Inflammatory macrophage treated with lipopolysaccharide for 1 hour (primary cell): ENCODE results near the gene SOAT1.
"Not testable (repeated sequence)": the region's sequence is repeated elsewhere in the genome, so short reads cannot be mapped to it uniquely, and the experiment has no call there.

Experiments
- DNase-seq, 2 donors: peaks; one replicate each; pipeline ENCODE4 v3.0.0-alpha.2; 2020 to 2022

Gene SOAT1

GRCh38 chr1:179293340-179294327 lies at the start of gene SOAT1:
Gene SOAT1, plus strand, starts transcription at chr1:179293797. Its CDS starts 8,888 bp downstream, at chr1:179302685.
- DNase-seq, result peak; percentile 81 to 83

- not testable (repeated sequence) for DNase-seq
Measured at GRCh38 chr1:179245426-179245825, 48.2 kb upstream of the SOAT1 start.

DNA sequence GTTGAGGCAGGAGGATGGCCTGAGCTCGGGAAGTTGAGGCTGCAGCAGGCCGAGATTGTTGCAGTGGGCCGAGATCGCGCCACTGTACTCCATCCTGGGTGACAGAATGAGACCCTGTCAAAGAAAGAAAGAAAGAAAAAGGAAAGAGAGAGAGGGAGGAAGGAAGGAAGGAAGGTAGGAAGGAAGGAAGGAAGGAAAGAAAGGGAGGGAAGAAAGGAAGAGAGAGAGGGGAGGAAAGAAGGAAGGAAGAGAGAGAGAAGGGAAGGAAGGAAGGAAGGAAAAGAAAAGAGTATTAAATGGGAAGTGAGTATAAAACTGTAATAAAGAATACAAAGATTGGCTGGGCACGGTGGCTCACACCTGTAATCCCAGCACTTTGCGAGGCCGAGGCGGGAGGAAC lies 45.7 kb upstream of the SOAT1 start:
- DNase-seq, result no peak

- peak; percentile 16 to 28 for DNase-seq
Measured at GRCh38 chr1:179251675-179252074, 41.9 kb upstream of the SOAT1 start.

- DNase-seq, result no peak
Measured at GRCh38 chr1:179252606-179253005, 41.0 kb upstream of the SOAT1 start.

GRCh38 chr1:179253286-179253972 lies 40.2 kb upstream of the SOAT1 start:
- no peak for DNase-seq

- DNase-seq, result no peak
Measured at GRCh38 chr1:179262183-179262582, 31.4 kb upstream of the SOAT1 start.

GRCh38 chr1:179263121-179263520 lies 30.5 kb upstream of the SOAT1 start:
- DNase-seq, result no peak

DNA sequence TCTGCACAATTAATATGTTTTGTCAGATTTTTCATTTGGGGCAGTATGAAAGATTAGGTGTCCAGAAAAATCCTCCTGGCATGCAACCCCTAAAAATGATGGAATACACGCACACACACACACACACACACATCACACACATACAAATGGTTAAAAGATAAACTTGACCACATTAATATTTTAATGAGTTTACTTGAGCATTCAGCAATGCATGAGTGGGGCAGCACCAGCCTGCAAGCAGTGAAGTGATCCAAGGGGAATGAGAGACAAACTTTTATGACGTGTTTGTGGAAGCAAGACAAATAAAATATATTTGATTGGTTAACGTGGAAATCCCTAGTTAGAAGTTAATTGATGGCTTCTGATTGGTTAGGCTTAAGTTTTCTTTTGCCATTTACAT lies 29.1 kb upstream of the SOAT1 start:
- no peak for DNase-seq

GRCh38 chr1:179269071-179269470 lies 24.5 kb upstream of the SOAT1 start:
- DNase-seq, result no peak

DNA sequence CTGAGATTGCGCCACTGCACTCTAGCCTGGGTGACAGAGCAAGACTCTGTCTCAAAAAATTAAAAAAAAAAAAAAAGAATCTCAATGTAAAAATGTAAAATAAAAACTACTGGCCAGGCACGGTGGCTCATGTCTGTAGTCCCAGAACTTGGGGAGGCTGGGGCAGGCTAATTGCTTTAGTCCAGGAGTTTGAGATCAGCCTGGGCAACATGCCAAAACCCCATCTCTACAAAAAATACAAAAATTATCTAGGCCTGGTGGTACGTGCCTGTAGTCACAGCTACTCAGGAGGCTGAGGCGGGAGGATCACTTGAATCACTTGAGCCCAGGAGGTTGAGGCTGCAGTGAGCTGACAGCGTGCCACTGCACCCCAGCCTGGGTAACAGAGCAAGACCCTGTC lies 19.2 kb upstream of the SOAT1 start:
- not testable (repeated sequence) for DNase-seq

- DNase-seq, result no peak
Measured at GRCh38 chr1:179278920-179279319, 14.7 kb upstream of the SOAT1 start.

DNA sequence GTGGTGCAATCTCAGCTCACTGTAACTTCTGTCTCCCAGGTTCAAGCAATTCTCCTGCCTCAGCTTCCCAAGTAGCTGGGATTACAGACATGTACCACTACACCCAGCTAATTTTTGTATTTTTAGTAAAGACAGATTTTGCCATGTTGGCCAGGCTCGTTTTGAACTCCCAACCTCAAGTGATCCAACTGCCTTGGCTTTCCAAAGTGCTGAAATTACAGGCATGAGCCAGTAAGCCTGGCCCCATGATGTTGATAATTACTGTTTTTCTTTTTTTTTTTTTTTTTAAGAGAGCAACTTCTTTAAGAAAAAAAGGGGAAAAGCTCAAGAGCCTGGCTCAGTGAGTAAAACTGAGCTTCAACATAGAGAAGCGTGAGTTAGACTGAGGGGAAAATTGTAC lies 9.6 kb upstream of the SOAT1 start:
- no peak for DNase-seq

DNA sequence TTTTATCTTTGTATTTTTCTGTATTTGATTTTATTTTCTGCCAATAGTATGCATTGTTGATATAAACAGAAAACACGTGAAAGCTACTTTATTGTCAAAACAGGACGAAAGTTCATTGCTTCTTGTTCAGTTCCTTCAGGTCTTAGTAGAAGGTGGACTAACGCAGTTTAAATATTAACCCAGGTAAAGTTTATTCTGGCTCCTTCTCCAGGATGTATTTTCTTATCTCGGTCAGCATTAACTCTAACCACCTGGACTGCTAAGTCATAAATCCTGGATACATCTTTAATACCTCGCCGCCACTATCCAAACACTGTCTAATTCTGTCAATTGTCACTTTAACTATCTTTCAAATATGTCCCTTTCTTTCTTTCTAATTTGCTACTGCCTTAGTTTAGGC lies 5.7 kb upstream of the SOAT1 start:
- DNase-seq, result no peak

GRCh38 chr1:179288977-179289376 lies 4.6 kb upstream of the SOAT1 start:
- no peak for DNase-seq

GRCh38 chr1:179295164-179295755 lies 1.7 kb downstream of the SOAT1 start:
- DNase-seq, result no peak

- DNase-seq, result no peak
Measured at GRCh38 chr1:179296356-179297104, 2.9 kb downstream of the SOAT1 start.

DNA sequence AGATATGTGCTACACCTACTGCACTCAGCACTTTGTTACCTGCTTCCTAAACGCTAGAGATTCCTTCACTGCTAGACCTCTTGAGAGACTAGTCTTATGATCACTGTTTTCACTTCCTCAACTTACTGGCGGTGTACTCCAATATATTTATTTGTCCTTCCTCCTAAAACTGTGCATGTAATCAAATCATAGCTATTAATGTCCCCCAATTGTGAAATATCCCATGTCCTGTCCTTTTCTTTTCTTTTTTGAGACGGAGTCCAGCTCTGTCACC lies 3.4 kb downstream of the SOAT1 start:
- peak; percentile 47 for DNase-seq

DNA sequence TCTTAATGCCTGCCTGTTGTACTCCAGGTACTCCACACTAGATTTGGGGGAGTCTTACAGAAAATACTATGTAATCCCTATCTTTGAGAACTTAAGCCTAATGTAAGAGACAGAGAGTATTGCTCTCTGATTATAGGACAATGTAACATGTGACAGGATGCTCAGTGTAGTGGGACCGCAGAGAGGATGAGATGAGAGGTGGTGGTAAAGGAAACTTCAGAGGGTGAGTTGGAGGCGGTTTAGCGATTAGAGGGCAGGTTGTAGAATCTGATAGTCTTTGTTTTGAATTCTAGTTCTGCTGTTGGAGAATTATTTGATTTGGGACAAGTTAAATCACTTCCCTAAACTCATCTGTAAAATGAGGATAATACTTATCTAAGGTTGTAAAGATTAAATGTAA lies 5.4 kb downstream of the SOAT1 start:
- no peak for DNase-seq

DNA sequence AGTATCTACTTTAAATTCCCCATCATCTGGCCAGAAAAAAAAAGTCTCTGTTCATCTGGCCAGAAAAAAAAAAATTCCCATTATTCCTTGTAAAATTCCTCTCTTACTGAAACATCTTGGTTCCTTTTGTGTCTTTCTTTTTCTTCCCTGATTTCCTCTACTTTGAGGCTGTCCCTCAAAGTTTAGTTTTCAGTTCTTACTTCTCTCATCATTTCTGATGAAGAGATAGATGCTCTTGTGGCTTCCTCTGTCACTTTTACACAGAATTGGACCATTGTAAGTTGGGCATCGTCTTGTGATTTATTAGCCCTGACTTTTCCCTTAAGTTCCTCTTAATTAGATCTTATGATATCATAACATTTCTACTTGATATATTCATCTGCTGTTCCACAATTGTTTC lies 6.5 kb downstream of the SOAT1 start:
- DNase-seq, result no peak

DNA sequence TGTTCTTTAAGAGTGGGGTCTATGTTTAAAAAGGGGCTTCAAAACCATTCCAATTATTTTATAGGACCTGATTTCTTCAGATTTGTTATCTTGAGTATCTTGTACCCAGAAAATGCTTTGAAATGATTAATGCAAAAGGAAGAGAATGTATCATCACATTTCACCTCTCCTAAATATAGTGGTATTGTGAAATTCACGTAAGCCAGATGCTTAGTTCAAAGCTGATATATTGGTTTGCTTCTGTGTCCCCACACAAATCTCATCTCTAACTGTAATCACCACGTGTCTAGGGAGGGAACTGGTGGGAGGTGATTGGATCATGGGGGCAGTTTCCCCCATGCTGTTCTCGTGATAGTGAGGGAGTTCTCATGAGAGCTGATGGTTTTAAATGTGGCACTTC lies 8.5 kb downstream of the SOAT1 start:
- DNase-seq, result no peak

GRCh38 chr1:179303200-179303785 lies 9.7 kb downstream of the SOAT1 start:
- no peak for DNase-seq

DNA sequence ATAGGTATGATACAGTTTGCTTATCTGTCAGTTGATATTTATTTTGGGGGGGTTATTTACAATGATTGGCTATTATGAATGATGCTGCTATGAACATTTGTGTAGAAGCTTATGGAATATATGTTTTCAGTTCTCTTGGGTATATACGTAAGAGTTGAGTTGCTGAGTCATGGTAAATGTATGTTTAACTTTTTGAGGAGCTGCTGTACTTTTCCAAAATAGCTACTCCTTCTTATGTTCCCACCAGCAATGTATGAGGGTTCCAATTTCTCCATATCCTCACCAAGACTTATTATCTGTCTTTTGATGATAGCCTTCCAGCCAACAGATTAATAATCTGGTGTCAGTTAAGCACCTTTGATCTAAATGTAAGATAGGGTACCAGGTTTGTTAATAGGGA lies 11.9 kb downstream of the SOAT1 start:
- no peak for DNase-seq
